Stimulated activated effector memory CD8-positive, alpha-beta T cell treated with anti-CD3 and anti-CD28 coated beads, Interleukin-12 subunit alpha, Interleukin-12 subunit beta, amount 100 ng/mL, for 72 hours (primary cell): ENCODE measurements around the gene GRIK2.

Experiments
- ATAC-seq: fragments of 150-1000 bp; cut with Tn5 transposase; 2 replicates; pipeline ENCODE4 v1.10.0; 2021
- DNase-seq, 2 donors: peaks; one replicate each; pipeline ENCODE4 v3.0.0; 2021 to 2022; ENCODE audit warnings: low spot score in 2 of 2
- H3K27ac Mint-ChIP-seq: one replicate; pipeline ENCODE4 v1.8.0; 2022; ENCODE audit warnings: mild to moderate bottlenecking, mixed read lengths
- H3K36me3 Mint-ChIP-seq: one replicate; pipeline ENCODE4 v1.8.0; 2022; ENCODE audit warnings: mild to moderate bottlenecking, mixed read lengths
- H3K4me1 Mint-ChIP-seq: one replicate; pipeline ENCODE4 v1.8.0; 2022; ENCODE audit warnings: mixed read lengths
- H3K4me3 Mint-ChIP-seq: one replicate; pipeline ENCODE4 v1.8.0; 2022; ENCODE audit warnings: mild to moderate bottlenecking, mixed read lengths
- H3K9me3 Mint-ChIP-seq: one replicate; pipeline ENCODE4 v1.8.0; 2022; ENCODE audit warnings: mixed read lengths

GRIK2 gene

DNA sequence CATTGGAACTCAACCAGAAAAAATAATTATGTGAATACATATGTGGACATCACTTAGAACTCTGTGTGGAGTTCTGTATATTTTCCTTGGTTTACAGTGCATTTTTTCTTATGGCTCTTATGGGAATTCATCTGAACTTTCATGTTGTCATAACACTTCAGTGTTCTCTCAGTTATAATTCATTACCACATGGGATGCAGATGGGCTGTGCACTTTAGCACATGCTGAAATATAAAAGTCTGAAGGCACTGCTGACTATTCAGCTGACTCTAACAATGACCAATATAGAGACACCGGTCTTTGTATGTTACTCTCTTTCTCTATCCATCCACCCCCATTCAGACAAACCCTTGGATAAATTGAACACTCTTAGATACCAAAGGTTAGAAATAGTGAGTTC is 29.3 kb downstream of the GRIK2 start:
- Mint-ChIP-seq H3K4me3 (no peak overlapping the region), H3K27ac (no peak overlapping the region), H3K9me3 (peaks cover 12% of the 10 kb centered on the region), H3K36me3 (no peaks in the 10 kb centered on the region), H3K4me1 (no peaks in the 10 kb centered on the region)
- ATAC-seq: no peak
- no peak for DNase-seq

DNA sequence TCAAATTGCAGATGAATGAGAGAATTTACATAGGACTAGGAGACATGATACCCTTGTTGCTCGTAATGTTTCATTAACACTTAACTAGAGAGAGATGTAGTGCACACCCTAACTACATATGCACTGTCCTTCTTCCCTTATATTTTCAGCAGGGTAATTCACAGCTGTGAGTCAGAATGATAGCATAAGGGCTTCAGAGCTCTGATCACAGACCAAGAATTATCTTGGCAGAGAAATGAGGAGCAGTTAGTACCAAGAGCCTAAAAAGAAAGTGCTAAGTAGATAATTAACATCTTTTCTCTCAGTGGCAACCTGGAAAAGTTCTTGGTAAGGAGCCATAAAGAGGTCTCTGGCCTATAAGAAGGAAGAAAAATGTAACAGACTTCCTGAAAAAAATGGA is 35.8 kb downstream of the GRIK2 start:
- Mint-ChIP-seq H3K9me3 (peaks cover 14% of the 10 kb centered on the region), H3K4me3 (no peak overlapping the region), H3K4me1 (no peaks in the 10 kb centered on the region), H3K27ac (no peak overlapping the region), H3K36me3 (no peaks in the 10 kb centered on the region)
- ATAC-seq: no peak
- DNase-seq: no peak

DNA sequence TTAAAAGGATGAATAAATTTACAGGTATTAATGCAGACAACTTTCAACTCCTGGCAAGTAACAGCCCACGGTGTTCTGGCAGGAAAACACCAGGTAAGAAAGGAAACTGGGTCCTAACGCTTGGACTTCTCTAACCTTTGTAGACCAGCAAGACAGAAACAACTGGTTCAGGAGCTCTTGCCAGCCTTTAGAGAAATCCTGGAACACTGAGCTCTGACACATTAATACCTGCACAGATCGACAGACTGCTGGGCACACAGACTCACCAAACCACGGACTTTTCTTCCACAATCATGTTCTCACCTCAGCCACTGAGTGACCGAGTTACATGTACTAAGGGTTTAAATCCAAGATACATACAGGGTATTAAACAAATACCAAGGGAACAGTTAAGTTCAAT is 36.3 kb downstream of the GRIK2 start:
- H3K4me3 Mint-ChIP-seq: no peak overlapping the region
- H3K36me3 Mint-ChIP-seq: no peaks in the 10 kb centered on the region
- no peak for DNase-seq
- no peaks in the 10 kb centered on the region for H3K4me1 Mint-ChIP-seq
- no peak overlapping the region for H3K27ac Mint-ChIP-seq
- peaks cover 14% of the 10 kb centered on the region for H3K9me3 Mint-ChIP-seq
- ATAC-seq: no peak

DNA sequence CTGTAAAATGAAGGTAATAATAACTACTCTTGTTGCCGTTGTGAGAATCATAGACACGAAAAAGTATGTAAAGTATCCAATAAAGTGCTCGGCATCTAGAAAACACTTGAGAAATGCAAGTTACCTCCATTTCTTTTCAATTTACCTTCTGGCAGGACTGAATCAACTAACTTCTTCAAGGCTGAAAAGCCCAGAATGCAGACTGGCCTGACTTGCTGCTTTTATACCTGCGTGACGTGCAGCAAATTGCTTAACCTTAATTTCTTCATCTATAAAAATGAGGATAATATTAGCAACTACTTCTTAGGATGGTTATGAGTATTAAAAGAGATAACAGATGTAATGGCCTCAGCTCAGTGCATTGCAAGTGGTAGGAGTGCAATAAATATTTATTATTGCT is 39.6 kb downstream of the GRIK2 start:
- H3K4me3 Mint-ChIP-seq: no peak overlapping the region
- DNase-seq (no peak), ATAC-seq (no peak)
- H3K27ac Mint-ChIP-seq: no peak overlapping the region
- no peaks in the 10 kb centered on the region for H3K36me3 Mint-ChIP-seq
- H3K4me1 Mint-ChIP-seq: no peaks in the 10 kb centered on the region
- H3K9me3 Mint-ChIP-seq: peaks cover 10% of the 10 kb centered on the region

DNA sequence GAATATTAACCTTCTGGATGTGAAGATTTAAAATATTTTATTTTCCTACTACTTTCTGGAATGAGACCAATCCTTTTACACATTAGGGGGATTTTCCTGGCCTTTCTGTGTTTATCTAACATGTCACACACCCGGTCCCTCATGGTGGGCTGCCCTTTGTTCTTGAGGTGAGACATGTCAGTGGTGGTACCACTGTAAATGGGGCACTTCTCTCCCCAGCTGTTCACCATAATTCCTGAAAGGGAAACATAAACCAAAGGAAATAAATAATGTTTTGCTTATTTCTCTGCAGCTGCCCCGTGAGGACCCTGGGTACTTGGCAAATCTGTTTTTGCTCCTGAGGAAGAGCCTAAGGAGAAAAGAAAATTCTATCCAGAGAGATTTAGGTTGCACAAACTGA is 41.1 kb downstream of the GRIK2 start:
- ATAC-seq: no peak
- Mint-ChIP-seq H3K9me3 (peaks cover 10% of the 10 kb centered on the region), H3K27ac (no peak overlapping the region), H3K4me3 (no peak overlapping the region), H3K4me1 (no peaks in the 10 kb centered on the region), H3K36me3 (no peaks in the 10 kb centered on the region)
- DNase-seq: no peak

DNA sequence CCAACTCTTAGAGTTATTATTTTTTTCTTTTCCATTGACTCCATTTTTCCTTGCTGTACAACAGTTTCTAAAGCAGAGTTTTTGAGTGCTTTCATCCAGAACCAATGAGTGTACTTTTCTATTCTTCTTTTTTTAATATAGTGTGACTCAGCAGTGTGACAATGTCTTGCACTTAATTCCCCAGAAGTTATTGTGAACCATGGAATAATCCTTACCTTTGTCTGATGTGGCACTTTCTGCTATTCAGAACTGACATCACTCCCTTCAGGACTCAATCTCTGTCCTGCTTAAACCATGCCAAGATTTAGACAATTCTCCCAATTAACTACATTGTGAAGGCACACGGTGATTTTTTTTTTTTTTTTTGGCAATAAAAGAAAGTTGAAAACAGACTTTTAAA is 41.5 kb downstream of the GRIK2 start:
- Mint-ChIP-seq H3K27ac (no peak overlapping the region), H3K4me1 (no peaks in the 10 kb centered on the region), H3K36me3 (no peaks in the 10 kb centered on the region), H3K9me3 (peaks cover 10% of the 10 kb centered on the region), H3K4me3 (no peak overlapping the region)
- DNase-seq: no peak
- ATAC-seq: no peak

DNA sequence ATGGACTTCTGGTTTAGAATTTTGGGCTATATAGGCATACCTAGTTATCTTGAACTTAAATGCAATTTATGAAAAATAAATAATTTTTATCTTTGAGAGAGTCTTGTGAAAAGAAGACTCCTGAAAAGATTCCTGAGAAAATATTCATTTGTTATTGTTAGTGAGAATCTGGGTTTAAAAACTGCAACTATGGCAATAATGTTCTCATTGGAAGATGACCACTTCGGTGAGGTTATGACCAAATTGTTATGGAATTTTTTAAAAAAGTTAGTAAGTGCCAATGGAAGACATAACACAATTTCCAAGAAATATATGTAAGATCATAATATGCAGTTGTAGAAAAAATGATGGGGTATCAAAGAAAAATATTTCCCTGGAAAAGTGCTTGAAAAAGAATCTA is 46.3 kb downstream of the GRIK2 start:
- peaks cover 13% of the 10 kb centered on the region for H3K9me3 Mint-ChIP-seq
- H3K36me3 Mint-ChIP-seq: no peaks in the 10 kb centered on the region
- ATAC-seq (no peak), DNase-seq (no peak)
- no peak overlapping the region for H3K27ac Mint-ChIP-seq
- no peaks in the 10 kb centered on the region for H3K4me1 Mint-ChIP-seq
- no peak overlapping the region for H3K4me3 Mint-ChIP-seq

DNA sequence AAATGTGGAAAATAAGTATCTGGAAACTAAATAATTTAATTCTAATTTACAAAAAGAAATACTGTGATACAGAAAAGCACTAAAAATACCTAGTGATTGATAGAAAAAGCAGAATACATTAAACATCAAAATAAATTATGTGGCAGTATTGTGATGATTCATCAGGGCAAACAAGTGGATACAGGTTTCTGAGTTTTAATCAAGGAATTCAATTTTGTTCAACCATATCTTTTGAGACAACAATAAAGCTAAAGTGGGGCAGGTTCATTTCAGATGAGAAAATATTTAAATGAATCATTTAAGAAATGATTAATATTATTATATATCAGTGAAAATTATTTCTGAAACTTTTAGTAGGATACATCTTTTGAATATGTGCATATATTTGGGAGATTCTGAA is 49.8 kb downstream of the GRIK2 start:
- no peak overlapping the region for H3K4me3 Mint-ChIP-seq
- no peaks in the 10 kb centered on the region for H3K4me1 Mint-ChIP-seq
- no peak for DNase-seq

DNA sequence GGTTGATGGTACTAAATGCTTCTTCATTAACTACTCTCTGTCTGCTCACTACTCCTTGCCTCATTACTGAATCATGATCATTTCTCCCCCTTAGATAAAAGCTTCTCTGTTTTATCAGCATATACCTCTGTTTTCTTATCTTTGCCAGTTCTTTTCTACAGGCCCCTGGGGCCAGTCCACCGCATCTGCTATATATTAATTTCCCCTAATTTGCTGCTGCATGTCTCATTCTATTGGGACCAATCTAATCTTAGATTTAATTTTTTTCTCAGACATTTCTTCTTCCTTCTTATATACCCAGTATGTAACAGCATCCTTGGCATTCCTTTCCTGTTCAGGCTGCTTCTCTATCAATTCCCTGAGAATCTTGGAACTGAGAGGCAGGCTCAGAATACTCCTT is 51.2 kb downstream of the GRIK2 start:
- H3K36me3 Mint-ChIP-seq: no peaks in the 10 kb centered on the region
- H3K4me3 Mint-ChIP-seq: no peak overlapping the region
- no peak for ATAC-seq
- no peak overlapping the region for H3K27ac Mint-ChIP-seq
- no peaks in the 10 kb centered on the region for H3K4me1 Mint-ChIP-seq
- peaks cover 13% of the 10 kb centered on the region for H3K9me3 Mint-ChIP-seq
- no peak for DNase-seq

More for the DNA sequence above, 49.8 kb downstream of the GRIK2 start:
- H3K27ac Mint-ChIP-seq: no peak overlapping the region
- ATAC-seq: no peak
- H3K36me3 Mint-ChIP-seq: no peaks in the 10 kb centered on the region
- H3K9me3 Mint-ChIP-seq: peaks cover 13% of the 10 kb centered on the region

DNA sequence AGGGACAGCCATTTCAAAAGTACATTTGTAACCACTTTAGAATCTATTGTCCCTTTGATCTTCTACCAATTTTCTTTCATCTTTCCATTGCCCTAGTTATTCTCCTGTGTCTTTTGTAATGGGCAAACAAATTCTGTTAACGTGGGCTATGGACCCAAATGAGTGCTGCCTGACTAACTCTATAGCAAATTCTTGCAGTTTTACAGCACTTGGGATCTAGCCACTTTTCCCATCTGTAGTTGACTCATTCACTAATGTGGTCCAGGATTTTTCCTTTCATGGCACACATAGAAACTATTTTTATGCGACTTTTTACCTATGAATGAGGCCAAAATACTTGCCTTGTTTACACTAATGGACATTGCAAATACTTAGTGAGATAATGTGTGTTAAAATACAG is 52.0 kb downstream of the GRIK2 start:
- ATAC-seq: no peak
- no peak overlapping the region for H3K27ac Mint-ChIP-seq
- H3K36me3 Mint-ChIP-seq: no peaks in the 10 kb centered on the region
- peaks cover 15% of the 10 kb centered on the region for H3K9me3 Mint-ChIP-seq
- DNase-seq: no peak
- no peaks in the 10 kb centered on the region for H3K4me1 Mint-ChIP-seq
- H3K4me3 Mint-ChIP-seq: no peak overlapping the region

DNA sequence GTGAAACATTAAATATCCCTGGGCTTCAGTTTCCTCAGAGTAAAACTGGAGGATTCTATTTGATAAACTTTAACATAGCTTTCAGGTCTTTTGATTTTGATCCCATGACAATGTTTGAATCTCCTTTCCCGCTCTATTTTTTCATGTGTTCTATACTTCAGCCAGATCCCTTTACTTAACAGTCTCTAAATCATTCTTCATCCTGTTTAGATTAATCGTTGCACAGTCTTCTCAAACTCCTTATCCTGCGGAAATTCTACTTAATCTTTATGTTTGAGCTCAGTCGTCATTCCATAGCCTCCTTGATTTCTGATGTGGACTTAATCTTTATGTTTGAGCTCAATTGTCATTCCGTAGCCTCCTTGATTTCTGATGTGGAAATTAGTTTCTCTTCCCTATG is 57.4 kb downstream of the GRIK2 start:
- H3K27ac Mint-ChIP-seq: no peak overlapping the region
- peaks cover 8% of the 10 kb centered on the region for H3K9me3 Mint-ChIP-seq
- no peaks in the 10 kb centered on the region for H3K36me3 Mint-ChIP-seq
- DNase-seq (no peak), ATAC-seq (no peak)
- H3K4me3 Mint-ChIP-seq: no peak overlapping the region
- H3K4me1 Mint-ChIP-seq: no peaks in the 10 kb centered on the region

DNA sequence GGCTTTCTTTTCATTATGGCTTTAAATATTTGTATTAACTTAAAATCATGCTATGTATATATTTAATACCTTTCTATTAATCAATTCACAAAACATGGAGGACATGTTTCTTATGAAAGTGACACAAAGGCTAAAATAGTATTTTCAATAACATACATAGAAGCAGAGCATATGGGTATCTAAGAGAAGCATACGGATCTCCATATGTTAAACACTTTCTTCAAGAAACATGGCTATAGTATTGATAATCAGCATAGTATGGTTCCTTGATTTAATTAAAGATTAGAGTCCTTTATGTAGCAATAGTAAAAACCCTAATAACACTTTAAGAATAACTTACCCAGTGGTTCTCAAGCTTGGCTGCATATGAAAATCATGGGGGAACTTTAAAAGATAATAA is 58.5 kb downstream of the GRIK2 start:
- DNase-seq (no peak), ATAC-seq (no peak)
- peaks cover 8% of the 10 kb centered on the region for H3K9me3 Mint-ChIP-seq
- H3K27ac Mint-ChIP-seq: no peak overlapping the region
- H3K4me1 Mint-ChIP-seq: no peaks in the 10 kb centered on the region
- no peak overlapping the region for H3K4me3 Mint-ChIP-seq
- H3K36me3 Mint-ChIP-seq: no peaks in the 10 kb centered on the region

DNA sequence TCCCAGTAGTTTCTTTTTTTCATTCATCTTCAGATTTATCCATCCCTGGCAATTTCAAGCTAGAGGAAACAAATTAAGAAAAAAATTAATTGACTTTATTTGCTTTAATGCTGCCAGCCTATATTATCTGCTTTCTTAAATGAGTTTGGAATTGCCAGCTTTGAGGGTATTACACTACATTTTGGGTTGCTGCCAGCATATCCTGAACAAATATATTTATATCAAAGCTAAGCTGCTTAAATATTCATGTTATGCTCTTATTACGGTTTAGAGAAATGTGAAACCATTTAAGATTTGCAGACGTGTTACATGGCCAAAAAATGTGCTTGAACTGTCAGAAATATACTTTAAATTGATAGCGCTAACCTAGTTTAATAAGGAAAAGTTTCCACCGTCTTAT is 59.7 kb downstream of the GRIK2 start:
- Mint-ChIP-seq H3K36me3 (no peaks in the 10 kb centered on the region), H3K4me1 (no peaks in the 10 kb centered on the region), H3K9me3 (peaks cover 8% of the 10 kb centered on the region), H3K27ac (no peak overlapping the region), H3K4me3 (no peak overlapping the region)
- DNase-seq (no peak), ATAC-seq (no peak)

DNA sequence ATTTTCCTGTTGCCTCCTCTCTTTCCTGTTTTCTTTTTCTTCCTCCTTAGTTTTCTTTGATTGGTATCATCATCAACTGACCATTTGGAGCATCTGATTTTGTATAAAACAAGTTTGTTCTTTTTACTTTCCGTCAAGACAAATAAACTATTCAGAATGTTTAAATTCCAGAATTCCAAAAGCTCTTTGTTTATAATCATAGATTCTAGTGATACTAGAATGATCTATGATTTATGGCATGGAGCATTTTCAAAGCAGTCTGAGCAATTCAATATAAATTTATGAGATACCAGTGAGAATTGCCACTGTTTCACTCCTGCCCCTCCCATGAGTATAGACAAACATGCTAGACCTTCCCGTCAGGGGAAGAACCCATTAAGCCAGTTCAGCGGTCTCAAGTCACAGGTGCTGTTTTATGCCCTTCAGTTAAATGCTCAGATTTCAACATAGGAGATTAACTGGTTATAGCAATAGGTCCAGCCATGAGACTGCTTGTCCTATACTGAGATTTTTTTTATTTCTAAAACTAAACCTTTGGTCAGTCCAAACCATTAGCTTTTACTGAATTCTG is 60.7 kb downstream of the GRIK2 start:
- no peak overlapping the region for H3K27ac Mint-ChIP-seq
- peaks cover 8% of the 10 kb centered on the region for H3K9me3 Mint-ChIP-seq
- no peaks in the 10 kb centered on the region for H3K36me3 Mint-ChIP-seq
- ATAC-seq (no peak), DNase-seq (no peak)
- H3K4me3 Mint-ChIP-seq: no peak overlapping the region
- H3K4me1 Mint-ChIP-seq: no peaks in the 10 kb centered on the region

DNA sequence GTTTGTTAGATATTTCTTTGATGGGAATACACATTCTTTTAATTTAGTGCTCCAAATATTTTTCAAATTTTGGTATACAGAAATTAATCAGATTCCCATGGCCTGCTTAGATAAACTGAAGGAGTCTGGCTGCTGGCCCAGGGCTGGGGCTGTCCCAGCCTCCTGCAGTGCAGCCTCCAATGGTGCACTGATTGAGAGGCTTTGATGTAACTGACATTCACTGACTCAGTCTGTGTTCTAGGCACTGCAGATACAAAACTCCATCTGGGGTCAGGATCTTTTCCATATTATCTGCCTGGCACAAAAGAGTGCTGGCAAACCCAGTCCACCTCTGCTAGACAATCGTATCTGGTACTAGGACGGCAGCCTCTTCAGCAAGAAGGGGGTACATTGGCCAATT is 64.8 kb downstream of the GRIK2 start:
- no peak overlapping the region for H3K4me3 Mint-ChIP-seq
- H3K4me1 Mint-ChIP-seq: no peaks in the 10 kb centered on the region
- H3K9me3 Mint-ChIP-seq: peaks cover 3% of the 10 kb centered on the region
- ATAC-seq (no peak), DNase-seq (no peak)
- no peak overlapping the region for H3K27ac Mint-ChIP-seq
- H3K36me3 Mint-ChIP-seq: no peaks in the 10 kb centered on the region

DNA sequence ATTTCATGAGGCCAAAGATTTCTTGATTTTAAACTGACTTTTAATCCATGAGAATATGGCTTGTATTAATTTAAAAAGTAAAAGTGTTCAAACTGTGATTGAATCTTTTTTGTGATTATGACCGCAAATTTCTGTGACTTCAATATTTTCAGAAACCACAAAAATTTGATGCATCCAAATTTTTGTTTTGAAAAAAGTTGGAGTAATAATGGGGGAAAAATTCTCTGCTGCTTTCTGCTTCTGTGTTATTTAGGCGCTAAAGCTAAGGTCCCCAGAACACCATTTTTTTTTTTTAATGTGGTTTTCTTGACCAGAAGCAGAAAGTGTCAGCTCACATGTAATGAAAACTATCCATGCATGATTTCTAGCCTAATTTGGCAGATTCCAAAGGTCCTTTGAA is 65.3 kb downstream of the GRIK2 start:
- no peak overlapping the region for H3K4me3 Mint-ChIP-seq

DNA sequence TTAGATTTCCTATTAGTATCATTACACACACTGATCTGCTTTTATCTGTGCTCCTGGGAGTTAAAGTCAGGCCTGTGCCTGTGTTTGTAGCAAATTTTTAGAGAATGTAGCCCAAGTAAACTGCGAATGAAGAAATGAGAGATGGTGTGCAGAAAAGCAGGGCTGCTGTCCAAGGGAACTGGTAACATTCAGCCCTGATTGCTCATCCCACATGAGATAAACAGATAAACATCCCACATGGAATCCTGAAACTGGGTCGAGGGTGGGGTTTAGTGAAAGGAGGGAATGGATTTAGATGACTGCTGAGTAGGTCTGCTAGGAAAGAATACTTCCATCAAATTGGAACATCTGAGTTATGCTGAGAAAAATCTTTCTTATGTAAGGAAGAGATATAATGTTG is 69.1 kb downstream of the GRIK2 start:
- no peak for DNase-seq
- Mint-ChIP-seq H3K36me3 (no peaks in the 10 kb centered on the region), H3K27ac (no peak overlapping the region), H3K4me1 (no peaks in the 10 kb centered on the region), H3K9me3 (peaks cover 3% of the 10 kb centered on the region), H3K4me3 (no peak overlapping the region)
- no peak for ATAC-seq

More for the DNA sequence above, 65.3 kb downstream of the GRIK2 start:
- H3K27ac Mint-ChIP-seq: no peak overlapping the region
- H3K9me3 Mint-ChIP-seq: peaks cover 3% of the 10 kb centered on the region
- no peaks in the 10 kb centered on the region for H3K36me3 Mint-ChIP-seq
- H3K4me1 Mint-ChIP-seq: no peaks in the 10 kb centered on the region
- DNase-seq (no peak), ATAC-seq (no peak)
